Forelimb muscle (tissue), 1 donor: ENCODE measurements around the gene ASB11. TPM values are rescaled to one million over a fixed set of nuclear protein-coding genes. Genes with fewer than 3 reads are reported as not detected.

Experiments
- DNase-seq: peaks from one replicate; pipeline ENCODE4 v3.0.0-alpha.2; 2013; ENCODE audit warnings: low read depth
- polyA plus RNA-seq: library from polyadenylated mRNA; unstranded; fragments of 120-200 nt; gene quantifications from one replicate; pipeline ENCODE4 v1.2.1, GENCODE V29; 2013; ENCODE audit not compliant: insufficient read length

The ASB11 gene
- polyA plus RNA-seq, 1 donor = 12.2 TPM

GRCh38 chrX:15233416-15234015 is 81.9 kb downstream of the ASB11 start:
- no peak for DNase-seq

Other genes with a start within 250 kb of the ASB11 start
- 4.1 TPM for gene ASB9, start 45.6 kb downstream of the ASB11 start, polyA plus RNA-seq
- 5.4 TPM for gene PIGA, start 19.9 kb upstream of the ASB11 start, polyA plus RNA-seq
- 0.59 TPM for gene VEGFD, start 68.8 kb upstream of the ASB11 start, polyA plus RNA-seq
- gene PIR, start 177.7 kb upstream of the ASB11 start, polyA plus RNA-seq = 2.3 TPM
- gene BMX, start 185.2 kb upstream of the ASB11 start, polyA plus RNA-seq = 1.8 TPM